DND-41 (cell line): Measurements from ENCODE around the gene RAB8B.

Source experiments
- EZH2 ChIP-seq: IDR thresholded peaks from 3 replicates; pipeline ENCODE4 v1.6.1; 2012; ENCODE audit warnings: borderline replicate concordance, low read depth, mild to moderate bottlenecking, moderate library complexity, low read length, inconsistent platforms; ENCODE audit not compliant: severe bottlenecking
- TF ChIP-seq, protein P1 (sequence below): IDR thresholded peaks from 2 replicates; pipeline ENCODE4 v1.5.1; 2012; ENCODE audit warnings: borderline replicate concordance, low read length, moderate library complexity, mild to moderate bottlenecking; ENCODE audit not compliant: poor library complexity, severe bottlenecking; ENCODE audit errors: extremely low read depth

DNA sequence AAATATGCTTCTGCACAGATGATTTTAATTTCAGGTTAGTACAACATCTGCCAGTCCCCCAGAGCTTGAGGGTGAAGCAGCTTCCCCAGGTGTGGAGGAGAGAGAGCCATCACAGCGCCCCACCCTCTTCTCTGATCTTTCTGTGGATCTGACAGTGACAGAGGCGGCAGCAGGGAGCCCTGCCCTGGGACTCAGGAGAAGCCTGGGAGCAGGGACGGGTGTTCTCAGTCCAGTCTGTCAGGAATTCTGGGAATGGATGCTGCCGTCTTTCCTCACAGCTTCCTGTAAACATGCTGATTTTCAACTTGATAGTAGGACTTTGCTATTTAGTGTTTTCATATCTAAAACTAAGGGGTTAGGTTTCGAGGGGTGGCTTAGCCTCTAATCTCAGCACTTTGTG is 11.4 kb upstream of the RAB8B start:
- TF ChIP-seq, protein P1, sequence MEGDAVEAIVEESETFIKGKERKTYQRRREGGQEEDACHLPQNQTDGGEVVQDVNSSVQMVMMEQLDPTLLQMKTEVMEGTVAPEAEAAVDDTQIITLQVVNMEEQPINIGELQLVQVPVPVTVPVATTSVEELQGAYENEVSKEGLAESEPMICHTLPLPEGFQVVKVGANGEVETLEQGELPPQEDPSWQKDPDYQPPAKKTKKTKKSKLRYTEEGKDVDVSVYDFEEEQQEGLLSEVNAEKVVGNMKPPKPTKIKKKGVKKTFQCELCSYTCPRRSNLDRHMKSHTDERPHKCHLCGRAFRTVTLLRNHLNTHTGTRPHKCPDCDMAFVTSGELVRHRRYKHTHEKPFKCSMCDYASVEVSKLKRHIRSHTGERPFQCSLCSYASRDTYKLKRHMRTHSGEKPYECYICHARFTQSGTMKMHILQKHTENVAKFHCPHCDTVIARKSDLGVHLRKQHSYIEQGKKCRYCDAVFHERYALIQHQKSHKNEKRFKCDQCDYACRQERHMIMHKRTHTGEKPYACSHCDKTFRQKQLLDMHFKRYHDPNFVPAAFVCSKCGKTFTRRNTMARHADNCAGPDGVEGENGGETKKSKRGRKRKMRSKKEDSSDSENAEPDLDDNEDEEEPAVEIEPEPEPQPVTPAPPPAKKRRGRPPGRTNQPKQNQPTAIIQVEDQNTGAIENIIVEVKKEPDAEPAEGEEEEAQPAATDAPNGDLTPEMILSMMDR = no peak
- no peak for TF ChIP-seq EZH2
